HepG2 (cell line): ENCODE results near the gene MLYCD. TPM values are rescaled to one million over a fixed set of nuclear protein-coding genes. Genes with fewer than 3 reads are reported as not detected.

Source experiments
- DMAP1 ChIP-seq: IDR thresholded peaks from 2 replicates; pipeline ENCODE4 v1.6.1; 2016
- FOSL1 ChIP-seq: sonication (generic); formaldehyde crosslinking; IDR thresholded peaks from 2 replicates; pipeline ENCODE4 v1.9.0; 2021; ENCODE audit warnings: missing genetic modification reagents, borderline replicate concordance
- KAT8 ChIP-seq: IDR thresholded peaks from 2 replicates; pipeline ENCODE4 v1.6.1; 2016; ENCODE audit warnings: missing genetic modification reagents, missing compliant biosample characterization
- KDM3A ChIP-seq: IDR thresholded peaks from 2 replicates; pipeline ENCODE4 v1.6.1; 2018; ENCODE audit warnings: low read depth, missing compliant biosample characterization
- KLF16 ChIP-seq, 2 experiments: sonication (generic) in 1 of 2; formaldehyde crosslinking in 1 of 2; IDR thresholded peaks; 2 replicates each; pipeline versions ENCODE4 v1.6.1 to v1.8.0; 2016 to 2023; ENCODE audit warnings: missing genetic modification reagents in 2 of 2, missing compliant biosample characterization in 1 of 2
- MAFG ChIP-seq: sonication (generic); formaldehyde crosslinking; IDR thresholded peaks from 2 replicates; pipeline ENCODE4 v1.5.1; 2020; ENCODE audit warnings: mild to moderate bottlenecking, missing genetic modification reagents
- MATR3 ChIP-seq: sonication (generic); formaldehyde crosslinking; IDR thresholded peaks from 2 replicates; pipeline ENCODE4 v1.4.0; 2020; ENCODE audit warnings: missing genetic modification reagents
- MTA3 ChIP-seq: sonication (generic); formaldehyde crosslinking; IDR thresholded peaks from 2 replicates; pipeline ENCODE4 v1.4.0; 2020; ENCODE audit warnings: missing genetic modification reagents
- NPAS2 ChIP-seq: sonication (generic); formaldehyde crosslinking; IDR thresholded peaks from 2 replicates; pipeline ENCODE4 v1.8.0; 2022; ENCODE audit warnings: mild to moderate bottlenecking, missing genetic modification reagents, borderline replicate concordance
- POGK ChIP-seq: sonication (generic); formaldehyde crosslinking; conservative IDR thresholded peaks from 2 replicates; pipeline ENCODE4 v1.8.0; 2022; ENCODE audit warnings: mild to moderate bottlenecking, moderate library complexity, missing genetic modification reagents
- SALL2 ChIP-seq: sonication (generic); formaldehyde crosslinking; IDR thresholded peaks from 2 replicates; pipeline ENCODE4 v1.8.1; 2023; ENCODE audit warnings: mild to moderate bottlenecking, missing genetic modification reagents, inconsistent platforms
- SATB2 ChIP-seq: sonication (generic); formaldehyde crosslinking; IDR thresholded peaks from 2 replicates; pipeline ENCODE4 v1.5.0; 2020; ENCODE audit warnings: missing genetic modification reagents
- SETDB1 ChIP-seq: sonication (generic); formaldehyde crosslinking; IDR thresholded peaks from 2 replicates; pipeline ENCODE4 v1.5.1; 2020; ENCODE audit warnings: missing genetic modification reagents, mild to moderate bottlenecking, borderline replicate concordance
- SKI ChIP-seq: fragments of 450-650 bp; IDR thresholded peaks from one replicate; pipeline ENCODE4 v1.6.1; 2018; ENCODE audit warnings: mild to moderate bottlenecking; ENCODE audit not compliant: partially characterized antibody
- SRSF1 ChIP-seq: fragments of 200-400 bp; formaldehyde crosslinking; optimal IDR thresholded peaks from 2 replicates; pipeline ENCODE3; 2017; ENCODE audit warnings: mild to moderate bottlenecking, low read depth, low read length, moderate library complexity
- STAT5B ChIP-seq: sonication (generic); formaldehyde crosslinking; IDR thresholded peaks from 2 replicates; pipeline ENCODE4 v1.4.0; 2020; ENCODE audit warnings: missing genetic modification reagents
- ZBTB44 ChIP-seq: sonication (generic); formaldehyde crosslinking; IDR thresholded peaks from 2 replicates; pipeline ENCODE4 v1.4.0; 2020; ENCODE audit warnings: missing genetic modification reagents
- ZBTB8A ChIP-seq: sonication (generic); formaldehyde crosslinking; IDR thresholded peaks from 2 replicates; pipeline ENCODE4 v1.4.0; 2020; ENCODE audit warnings: mild to moderate bottlenecking, low read depth, missing genetic modification reagents, borderline replicate concordance
- ZGPAT ChIP-seq: IDR thresholded peaks from 2 replicates; pipeline ENCODE4 v1.6.1; 2016; ENCODE audit warnings: mild to moderate bottlenecking
- ZNF329 ChIP-seq: sonication (generic); formaldehyde crosslinking; IDR thresholded peaks from 2 replicates; pipeline ENCODE4 v1.9.0; 2021; ENCODE audit warnings: low read depth, mild to moderate bottlenecking, missing genetic modification reagents
- ZNF367 ChIP-seq: sonication (generic); formaldehyde crosslinking; IDR thresholded peaks from 2 replicates; pipeline ENCODE4 v1.4.0; 2020; ENCODE audit warnings: missing genetic modification reagents, borderline replicate concordance
- ZNF580 ChIP-seq: IDR thresholded peaks from 2 replicates; pipeline ENCODE4 v1.6.1; 2016; ENCODE audit warnings: low read depth, borderline replicate concordance
- ZNF704 ChIP-seq: sonication (generic); formaldehyde crosslinking; IDR thresholded peaks from 2 replicates; pipeline ENCODE4 v1.8.1; 2023; ENCODE audit warnings: mild to moderate bottlenecking, inconsistent platforms, moderate library complexity, missing genetic modification reagents, borderline replicate concordance
- ZNF83 ChIP-seq: sonication (generic); formaldehyde crosslinking; IDR thresholded peaks from 2 replicates; pipeline ENCODE4 v1.4.0; 2020; ENCODE audit warnings: missing genetic modification reagents, mild to moderate bottlenecking, borderline replicate concordance
- polyA plus RNA-seq, 8 experiments: library from polyadenylated mRNA; depleted of rRNA in 3 of 8; stranded (reverse) in 7 of 8; unstranded in 1 of 8; fragments of >200 nt; fragmentation: Illumina TruSeq in 4 of 8; extraction: Trizol in 4 of 8; gene quantifications; 2 replicates each; pipeline versions ENCODE4 v1.2.1 to v1.2.3, GENCODE V29; 2011 to 2016; ENCODE audit warnings: low read depth in 4 of 8, missing spikeins in 1 of 8, mixed read lengths in 1 of 8; ENCODE audit not compliant: insufficient read depth in 1 of 8
- total RNA-seq, 5 experiments: library from RNA; depleted of rRNA; stranded (reverse); fragments of >200 nt; fragmentation: Illumina TruSeq; extraction: Trizol; gene quantifications; 2 replicates each; pipeline ENCODE4 v1.2.3, GENCODE V29; 2016; ENCODE audit warnings: low read depth in 1 of 5

MLYCD gene
- total and polyA plus RNA-seq, 2 of the 13 experiments (the other 11 are each of a cell fraction or from before 2014, with no cell fraction given): 1.8 to 4.0 TPM

GRCh38 chr16:83952940-83953795 lies 54.3 kb downstream of the MLYCD start, which contains the start of gene OSGIN1 (continued):
- peak; percentile 28; the same call in 1 of the 2 replicates for TF ChIP-seq POGK (CRISPR knock-in tag)
- TF ChIP-seq ZNF83 (CRISPR knock-in tag): no peak
- peak; percentile 88 for TF ChIP-seq FOSL1 (CRISPR knock-in tag)
- no peak for TF ChIP-seq SATB2
- peak; percentile 50 for TF ChIP-seq SKI
- TF ChIP-seq SRSF1: no peak
- no peak for TF ChIP-seq ZNF580
- peak; percentile 86 for TF ChIP-seq SALL2 (CRISPR knock-in tag)
- TF ChIP-seq ZNF329 (CRISPR knock-in tag): no peak; the same call in 1 of the 2 replicates
- 0 out of 2 replicates have a peak, but pooled peaks have one; percentile 86 for TF ChIP-seq NPAS2 (CRISPR knock-in tag)
- peak; percentile 94 for TF ChIP-seq MAFG (CRISPR knock-in tag)
- peak; percentile 61; the same call in 1 of the 2 replicates for TF ChIP-seq ZGPAT (CRISPR knock-in tag)
- no peak for TF ChIP-seq ZBTB8A
- TF ChIP-seq MATR3 (CRISPR knock-in tag): no peak
- TF ChIP-seq KLF16 (CRISPR knock-in tag; IDR thresholded peaks at IDR 0.05): peak in 1 of 2 experiments; percentile 71; a peak in 2 of 4 replicates
- TF ChIP-seq ZNF704 (CRISPR knock-in tag): peak; percentile 95; the same call in 1 of the 2 replicates
- TF ChIP-seq ZNF367 (CRISPR knock-in tag): 0 out of 2 replicates have a peak, but pooled peaks have one; percentile 66
- TF ChIP-seq MTA3: no peak
- TF ChIP-seq SETDB1 (CRISPR knock-in tag): no peak
- no peak for TF ChIP-seq STAT5B (CRISPR knock-in tag)
- peak; percentile 80; the same call in 1 of the 2 replicates for TF ChIP-seq DMAP1
- TF ChIP-seq KDM3A (CRISPR knock-in tag): no peak
- peak; percentile 57 for TF ChIP-seq KAT8 (CRISPR knock-in tag)
- TF ChIP-seq ZBTB44 (CRISPR knock-in tag): no peak
